ENCODE results near the gene FGGY. TPM values are rescaled to one million over a fixed set of nuclear protein-coding genes. Genes with fewer than 3 reads are reported as not detected.
"Not testable (repeated sequence)": the region's sequence is repeated elsewhere in the genome, so short reads cannot be mapped to it uniquely, and the experiment has no call there.

FGGY gene
- total and polyA plus RNA-seq, 11 donors = 7.2 to 42.9 (median 32.0) TPM

DNA sequence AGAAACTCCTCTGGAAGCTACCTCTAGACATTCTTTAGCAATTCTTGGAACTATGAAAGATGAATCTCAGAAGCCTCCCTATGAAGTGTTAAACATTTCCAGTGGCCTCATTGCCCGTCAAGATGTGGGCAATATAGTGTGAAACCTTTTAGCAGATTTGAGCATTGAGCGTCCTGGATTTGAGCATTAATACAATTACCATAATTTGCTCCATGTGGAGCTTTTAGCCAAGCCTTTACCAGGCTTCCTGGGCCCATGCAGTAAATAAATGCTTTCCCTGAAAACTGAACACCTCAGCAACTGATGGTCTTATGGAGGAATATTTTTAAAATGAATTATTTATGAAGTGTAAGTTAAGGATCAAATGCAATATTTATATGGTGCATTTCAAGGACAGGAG lies 162.0 kb downstream of the FGGY start:
- TF ChIP-seq, protein P1, sequence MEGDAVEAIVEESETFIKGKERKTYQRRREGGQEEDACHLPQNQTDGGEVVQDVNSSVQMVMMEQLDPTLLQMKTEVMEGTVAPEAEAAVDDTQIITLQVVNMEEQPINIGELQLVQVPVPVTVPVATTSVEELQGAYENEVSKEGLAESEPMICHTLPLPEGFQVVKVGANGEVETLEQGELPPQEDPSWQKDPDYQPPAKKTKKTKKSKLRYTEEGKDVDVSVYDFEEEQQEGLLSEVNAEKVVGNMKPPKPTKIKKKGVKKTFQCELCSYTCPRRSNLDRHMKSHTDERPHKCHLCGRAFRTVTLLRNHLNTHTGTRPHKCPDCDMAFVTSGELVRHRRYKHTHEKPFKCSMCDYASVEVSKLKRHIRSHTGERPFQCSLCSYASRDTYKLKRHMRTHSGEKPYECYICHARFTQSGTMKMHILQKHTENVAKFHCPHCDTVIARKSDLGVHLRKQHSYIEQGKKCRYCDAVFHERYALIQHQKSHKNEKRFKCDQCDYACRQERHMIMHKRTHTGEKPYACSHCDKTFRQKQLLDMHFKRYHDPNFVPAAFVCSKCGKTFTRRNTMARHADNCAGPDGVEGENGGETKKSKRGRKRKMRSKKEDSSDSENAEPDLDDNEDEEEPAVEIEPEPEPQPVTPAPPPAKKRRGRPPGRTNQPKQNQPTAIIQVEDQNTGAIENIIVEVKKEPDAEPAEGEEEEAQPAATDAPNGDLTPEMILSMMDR (IDR thresholded peaks at IDR 0.05) = no peak
- no peak for TF ChIP-seq POLR2A (IDR thresholded peaks at IDR 0.05)
- no peak for DNase-seq

GRCh38 chr1:59462942-59463341 lies 166.0 kb downstream of the FGGY start:
- H3K4me1 ChIP-seq; H3K27ac ChIP-seq; H3K9me3 ChIP-seq; ATAC-seq; DNase-seq; intact Hi-C loops (cut with DNase I); H3K36me3 ChIP-seq; H3K27me3 ChIP-seq; H3K4me3 ChIP-seq: not testable (repeated sequence)
- 94 to 100% (median 97%) methylated on average over 2 of the region's 2 CpGs for WGBS, 4 donors

More for the DNA sequence above, 162.0 kb downstream of the FGGY start:
- Histone ChIP-seq H3K4me1 (peaks cover 0 to 9% (median 0%) of the 10 kb centered on the region in 12 donors), H3K27ac (no peak overlapping the region), H3K4me3 (no peak overlapping the region), H3K36me3 (no peaks in the 10 kb centered on the region), H3K27me3 (no peaks in the 10 kb centered on the region), H3K9me3 (peaks cover 0 to 7% (median 0%) of the 10 kb centered on the region in 12 donors)
- no peak for ATAC-seq
- 90 to 96% (median 93%) methylated on average over 2 of the region's 2 CpGs for WGBS, 4 donors
- intact Hi-C loops (cut with DNase I) = no loop called here

DNA sequence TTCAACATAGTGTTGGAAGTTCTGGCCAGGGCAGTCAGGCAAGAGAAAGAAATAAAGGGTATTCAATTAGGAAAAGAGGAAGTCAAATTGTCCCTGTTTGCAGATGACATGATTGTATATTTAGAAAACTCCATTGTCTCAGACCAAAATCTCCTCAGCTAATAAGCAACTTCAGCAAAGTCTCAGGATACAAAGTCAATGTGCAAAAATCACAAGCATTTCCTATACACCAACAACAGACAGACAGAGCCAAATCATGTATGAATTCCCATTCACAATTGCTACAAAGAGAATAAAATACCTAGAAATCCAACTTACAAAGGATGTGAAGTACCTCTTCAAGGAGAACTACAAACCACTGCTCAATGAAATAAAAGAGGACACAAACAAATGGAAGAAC lies 168.6 kb downstream of the FGGY start:
- H3K36me3 ChIP-seq; H3K4me3 ChIP-seq; H3K27ac ChIP-seq; ATAC-seq; DNase-seq; H3K27me3 ChIP-seq; intact Hi-C loops (cut with DNase I); H3K4me1 ChIP-seq: not testable (repeated sequence)
- H3K9me3 ChIP-seq = peaks cover 0 to 14% (median 0%) of the 10 kb centered on the region in 12 donors

DNA sequence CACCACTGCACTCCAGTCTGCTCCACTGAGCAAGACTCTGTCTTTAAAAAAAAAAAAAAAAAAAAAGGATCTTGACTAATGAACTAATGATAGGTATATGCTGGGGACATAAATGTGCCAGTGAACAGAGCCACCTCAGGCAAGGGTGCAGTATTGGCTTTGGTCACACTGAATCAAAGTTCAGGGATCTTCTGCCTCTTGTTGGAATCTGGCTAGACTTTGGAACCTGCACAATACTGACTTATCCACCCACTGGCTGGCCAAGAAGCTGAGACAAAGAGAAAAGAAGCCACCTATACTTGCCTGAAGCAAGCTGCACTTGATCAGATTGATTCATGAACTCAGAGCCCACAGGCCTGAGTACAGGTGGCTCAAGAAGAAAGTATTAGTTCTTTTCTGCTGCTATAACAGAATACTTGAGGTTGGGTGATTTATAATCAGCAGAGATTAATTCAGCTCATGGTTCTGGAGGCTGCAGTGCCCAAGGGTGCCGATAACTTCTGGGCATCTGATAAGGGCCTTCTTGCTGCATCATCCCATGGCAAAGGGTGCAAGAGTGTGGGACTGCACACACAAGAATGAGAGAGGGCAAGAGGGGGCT lies 172.0 kb downstream of the FGGY start:
- H3K27me3 ChIP-seq = no peaks in the 10 kb centered on the region
- WGBS, 4 donors = 97 to 100% (median 100%) methylated on average over 1 of the region's 1 CpG
- H3K9me3 ChIP-seq = peaks cover 0 to 14% (median 0%) of the 10 kb centered on the region in 12 donors
- ATAC-seq (no peak), DNase-seq (no peak)
- intact Hi-C loops (cut with DNase I) = no loop called here
- no peak overlapping the region for H3K4me3 ChIP-seq
- no peak overlapping the region for H3K27ac ChIP-seq
- H3K4me1 ChIP-seq = no peaks in the 10 kb centered on the region
- no peaks in the 10 kb centered on the region for H3K36me3 ChIP-seq
- TF ChIP-seq POLR2A (IDR thresholded peaks at IDR 0.05) = no peak
- TF ChIP-seq, protein P1 (IDR thresholded peaks at IDR 0.05) = no peak

- H3K4me1 ChIP-seq; H3K27ac ChIP-seq; H3K36me3 ChIP-seq; ATAC-seq; H3K4me3 ChIP-seq; H3K27me3 ChIP-seq; intact Hi-C loops (cut with DNase I); DNase-seq: not testable (repeated sequence)
- 95 to 98% (median 96%) methylated on average over 31 to 43 of the region's 43 CpGs for WGBS, 4 donors
- H3K9me3 ChIP-seq = peaks cover 0 to 14% (median 0%) of the 10 kb centered on the region in 12 donors
These were observed 175.2 kb downstream of the FGGY start for GRCh38 chr1:59471991-59472570.

GRCh38 chr1:59473831-59474230 lies 176.9 kb downstream of the FGGY start:
- intact Hi-C loops (cut with DNase I) = no loop called here
- Histone ChIP-seq H3K4me3 (no peak overlapping the region), H3K36me3 (no peaks in the 10 kb centered on the region), H3K4me1 (peaks cover 0 to 8% (median 0%) of the 10 kb centered on the region in 12 donors), H3K9me3 (peaks cover 0 to 12% (median 0%) of the 10 kb centered on the region in 12 donors), H3K27me3 (no peaks in the 10 kb centered on the region), H3K27ac (no peak overlapping the region)
- DNase-seq = no peak
- ATAC-seq = no peak
- TF ChIP-seq, protein P1 (IDR thresholded peaks at IDR 0.05) = no peak
- TF ChIP-seq POLR2A (IDR thresholded peaks at IDR 0.05) = no peak
- WGBS, 4 donors = 96 to 99% (median 97%) methylated on average over 3 of the region's 3 CpGs
